Activated T-helper 1 cell treated with anti-CD3 and anti-CD28 coated beads, Interleukin-12 subunit alpha, Interleukin-12 subunit beta, Interleukin-2, Interleukin-4 antibody, amounts not matched to agents 30 ng/mL and 10 ng/mL and 1 ng/mL, durations not matched to agents 14 hours and 24 hours and 36 hours (primary cell): Measurements from ENCODE around the gene KATNB1. TPM values are rescaled to one million over a fixed set of nuclear protein-coding genes. Genes with fewer than 3 reads are reported as not detected.
"Not testable (repeated sequence)": the region's sequence is repeated elsewhere in the genome, so short reads cannot be mapped to it uniquely, and the experiment has no call there.

ENCODE experiments used
- DNase-seq: peaks from one replicate; pipeline ENCODE4 v3.0.0; 2021; ENCODE audit warnings: low spot score
- H3K27ac Mint-ChIP-seq: one replicate; pipeline ENCODE4 v1.8.0; 2021; ENCODE audit warnings: mild to moderate bottlenecking, mixed read lengths
- H3K27me3 Mint-ChIP-seq: one replicate; pipeline ENCODE4 v1.8.0; 2022; ENCODE audit warnings: mild to moderate bottlenecking, moderate library complexity, mixed read lengths; ENCODE audit not compliant: insufficient read depth
- H3K36me3 Mint-ChIP-seq: one replicate; pipeline ENCODE4 v1.8.0; 2021; ENCODE audit warnings: low read depth, mixed read lengths
- H3K4me1 Mint-ChIP-seq: one replicate; pipeline ENCODE4 v1.8.0; 2021; ENCODE audit warnings: low read depth, mixed read lengths
- H3K4me3 Mint-ChIP-seq: one replicate; pipeline ENCODE4 v1.8.0; 2021; ENCODE audit warnings: mild to moderate bottlenecking, moderate library complexity, mixed read lengths
- H3K9me3 Mint-ChIP-seq: one replicate; pipeline ENCODE4 v1.8.0; 2021; ENCODE audit warnings: mixed read lengths
- intact Hi-C: fragments of 100-400 bp; cut with micrococcal nuclease; formaldehyde crosslinking; loops from one replicate; pipeline ENCODE4 v1.15.1; 2024
- total RNA-seq: library from RNA; stranded (reverse); gene quantifications from 2 replicates; pipeline ENCODE4 v1.2.3, GENCODE V29; 2022

KATNB1 gene
- total RNA-seq, 1 donor from 2014 or later = 46.1 TPM

- intact Hi-C loops = no loop called here
These were observed 30.4 kb upstream of the KATNB1 start for GRCh38 chr16:57704905-57705852.

GRCh38 chr16:57706717-57707116, 28.9 kb upstream of the KATNB1 start:
- H3K4me1 Mint-ChIP-seq = no peaks in the 10 kb centered on the region
- no peak overlapping the region for H3K4me3 Mint-ChIP-seq
- H3K9me3 Mint-ChIP-seq = no peaks in the 10 kb centered on the region
- DNase-seq = no peak
- peaks cover 13% of the 10 kb centered on the region for H3K27me3 Mint-ChIP-seq
- intact Hi-C loops = no loop called here
- peak overlapping the region; percentile 58 for H3K27ac Mint-ChIP-seq
- no peaks in the 10 kb centered on the region for H3K36me3 Mint-ChIP-seq

More at GRCh38 chr16:57704905-57705852, 30.4 kb upstream of the KATNB1 start:
- no peak for DNase-seq
- peaks cover 6% of the 10 kb centered on the region for H3K27me3 Mint-ChIP-seq
- no peak overlapping the region for H3K27ac Mint-ChIP-seq
- no peaks in the 10 kb centered on the region for H3K9me3 Mint-ChIP-seq
- no peaks in the 10 kb centered on the region for H3K4me1 Mint-ChIP-seq
- H3K4me3 Mint-ChIP-seq = no peak overlapping the region
- H3K36me3 Mint-ChIP-seq = no peaks in the 10 kb centered on the region

- Mint-ChIP-seq H3K36me3 (no peaks in the 10 kb centered on the region), H3K27me3 (peaks cover 17% of the 10 kb centered on the region), H3K4me1 (no peaks in the 10 kb centered on the region), H3K27ac (no peak overlapping the region), H3K4me3 (no peak overlapping the region), H3K9me3 (no peaks in the 10 kb centered on the region)
- DNase-seq = no peak
- intact Hi-C loops = no loop called here
These were observed 28.2 kb upstream of the KATNB1 start for GRCh38 chr16:57707331-57707730.

- DNase-seq = no peak
- no peaks in the 10 kb centered on the region for H3K4me1 Mint-ChIP-seq
- H3K4me3 Mint-ChIP-seq = no peak overlapping the region
- H3K27me3 Mint-ChIP-seq = peaks cover 22% of the 10 kb centered on the region
- intact Hi-C loops = no loop called here
- no peak overlapping the region for H3K27ac Mint-ChIP-seq
- no peaks in the 10 kb centered on the region for H3K36me3 Mint-ChIP-seq
- no peaks in the 10 kb centered on the region for H3K9me3 Mint-ChIP-seq
These were observed 27.4 kb upstream of the KATNB1 start for GRCh38 chr16:57708168-57708567.

- H3K36me3 Mint-ChIP-seq = no peaks in the 10 kb centered on the region
- peaks cover 22% of the 10 kb centered on the region for H3K27me3 Mint-ChIP-seq
- intact Hi-C loops = no loop called here
- no peaks in the 10 kb centered on the region for H3K9me3 Mint-ChIP-seq
- H3K4me1 Mint-ChIP-seq = no peaks in the 10 kb centered on the region
- DNase-seq = no peak
- no peak overlapping the region for H3K4me3 Mint-ChIP-seq
- H3K27ac Mint-ChIP-seq = no peak overlapping the region
These were observed 25.9 kb upstream of the KATNB1 start for GRCh38 chr16:57709663-57710062.

GRCh38 chr16:57711346-57711745, 24.2 kb upstream of the KATNB1 start:
- Mint-ChIP-seq H3K36me3 (no peaks in the 10 kb centered on the region), H3K27me3 (peaks cover 26% of the 10 kb centered on the region), H3K9me3 (no peaks in the 10 kb centered on the region), H3K4me1 (no peaks in the 10 kb centered on the region), H3K27ac (no peak overlapping the region), H3K4me3 (no peak overlapping the region)
- intact Hi-C loops = no loop called here
- no peak for DNase-seq

GRCh38 chr16:57711993-57712392, 23.6 kb upstream of the KATNB1 start:
- Mint-ChIP-seq H3K36me3 (no peaks in the 10 kb centered on the region), H3K4me3 (no peak overlapping the region), H3K27ac (no peak overlapping the region), H3K4me1 (no peaks in the 10 kb centered on the region), H3K9me3 (no peaks in the 10 kb centered on the region), H3K27me3 (peaks cover 31% of the 10 kb centered on the region)
- no peak for DNase-seq
- intact Hi-C loops = no loop called here

GRCh38 chr16:57712569-57712968, 23.0 kb upstream of the KATNB1 start:
- H3K36me3 Mint-ChIP-seq, H3K4me3 Mint-ChIP-seq, intact Hi-C loops, DNase-seq, H3K9me3 Mint-ChIP-seq, H3K27ac Mint-ChIP-seq, H3K4me1 Mint-ChIP-seq: not testable (repeated sequence)
- H3K27me3 Mint-ChIP-seq = peaks cover 31% of the 10 kb centered on the region

- Mint-ChIP-seq H3K36me3 (no peaks in the 10 kb centered on the region), H3K4me1 (no peaks in the 10 kb centered on the region)
These were observed 22.0 kb upstream of the KATNB1 start for GRCh38 chr16:57713596-57713995.

GRCh38 chr16:57714047-57714446, 21.5 kb upstream of the KATNB1 start:
- no peak for DNase-seq
- intact Hi-C loops = no loop called here
- no peaks in the 10 kb centered on the region for H3K36me3 Mint-ChIP-seq
- no peak overlapping the region for H3K4me3 Mint-ChIP-seq
- no peaks in the 10 kb centered on the region for H3K4me1 Mint-ChIP-seq
- H3K27me3 Mint-ChIP-seq = peaks cover 31% of the 10 kb centered on the region
- H3K9me3 Mint-ChIP-seq = no peaks in the 10 kb centered on the region
- no peak overlapping the region for H3K27ac Mint-ChIP-seq

More at GRCh38 chr16:57713596-57713995, 22.0 kb upstream of the KATNB1 start:
- Mint-ChIP-seq H3K9me3 (no peaks in the 10 kb centered on the region), H3K27ac (no peak overlapping the region), H3K4me3 (no peak overlapping the region), H3K27me3 (peaks cover 31% of the 10 kb centered on the region)
- DNase-seq = no peak
- intact Hi-C loops = no loop called here

GRCh38 chr16:57720142-57720575, 15.4 kb upstream of the KATNB1 start:
- intact Hi-C loops = loop anchor here (1.0 kb wide), 2 partner anchors 71 to 144 kb away; no protein-coding TSS in a partner anchor
- DNase-seq = peak; percentile 33
- Mint-ChIP-seq H3K36me3 (no peaks in the 10 kb centered on the region), H3K27ac (no peak overlapping the region), H3K27me3 (peaks cover 13% of the 10 kb centered on the region), H3K9me3 (no peaks in the 10 kb centered on the region), H3K4me3 (no peak overlapping the region), H3K4me1 (no peaks in the 10 kb centered on the region)

GRCh38 chr16:57721356-57722209, 14.0 kb upstream of the KATNB1 start:
- intact Hi-C loops = no loop called here
- Mint-ChIP-seq H3K36me3 (no peaks in the 10 kb centered on the region), H3K4me3 (no peak overlapping the region), H3K27ac (no peak overlapping the region), H3K9me3 (no peaks in the 10 kb centered on the region), H3K4me1 (no peaks in the 10 kb centered on the region), H3K27me3 (peaks cover 6% of the 10 kb centered on the region)
- no peak for DNase-seq

GRCh38 chr16:57722210-57722499, 13.4 kb upstream of the KATNB1 start:
- Mint-ChIP-seq H3K27ac (no peak overlapping the region), H3K27me3 (peaks cover 4% of the 10 kb centered on the region), H3K4me1 (no peaks in the 10 kb centered on the region), H3K9me3 (no peaks in the 10 kb centered on the region), H3K36me3 (no peaks in the 10 kb centered on the region), H3K4me3 (no peak overlapping the region)
- intact Hi-C loops = no loop called here
- no peak for DNase-seq
